GM12878 (cell line): ENCODE results near the gene CAPN14. TPM values are rescaled to one million over a fixed set of nuclear protein-coding genes. Genes with fewer than 3 reads are reported as not detected.

Experiments used
- ATAC-seq: fragments of 200-7000 bp; cut with Tn5 transposase; 3 replicates; pipeline ENCODE4 v1.9.1; 2020; ENCODE audit warnings: mild to moderate bottlenecking, moderate library complexity
- BruUV-seq: library from RNA; stranded (reverse); fragments of 400-500 nt; replicated peaks from 2 replicates; lab custom pipeline; 2021; lab: Mats Ljungman, UMichigan
- CTCF ChIA-PET: fragments of 300-600 bp; sonication (Branson Sonifier 250); formaldehyde crosslinking; extraction: SDS; loops from one replicate; lab custom pipeline; 2021; ENCODE audit warnings: inconsistent platforms; lab: Yijun Ruan, JAX
- POLR2A ChIA-PET: fragments of 350-600 bp; formaldehyde crosslinking; extraction: SDS; loops from one replicate; lab custom pipeline; 2021; ENCODE audit warnings: inconsistent platforms; lab: Charles Lee
- RAD21 ChIA-PET: fragments of 300-600 bp; sonication (Branson Sonifier 250); formaldehyde crosslinking; loops from one replicate; lab custom pipeline; 2023; ENCODE audit warnings: antibody characterized with exemption; ENCODE audit not compliant: unreplicated experiment; lab: Charles Lee
- SMC1A ChIA-PET: fragments of 300-600 bp; sonication (Branson Sonifier 250); formaldehyde crosslinking; loops from one replicate; lab custom pipeline; 2023; ENCODE audit not compliant: unreplicated experiment, uncharacterized antibody; lab: Charles Lee
- DNase-seq: peaks from one replicate; pipeline ENCODE4 v3.0.0-alpha.2; 2011; ENCODE audit warnings: low read depth, low spot score
- FAIRE-seq: peaks from 3 replicates; lab custom pipeline; 2011; peaks lifted over from hg19 to GRCh38; lab: Jason Lieb, UNC
- H2AFZ ChIP-seq: 2 replicates; pipeline ENCODE4 v1.6.0; 2011; ENCODE audit warnings: low read depth, low read length, control low read depth; ENCODE audit not compliant: control insufficient read depth
- H3K27ac ChIP-seq: 2 replicates; pipeline ENCODE4 v1.5.1; 2011; ENCODE audit warnings: control low read depth; ENCODE audit not compliant: control insufficient read depth, insufficient read depth
- H3K27me3 ChIP-seq, 2 experiments: replicated peaks in 1 of 2; 2 replicates each; pipeline versions ENCODE4 v1.6.0 to v1.6.1; 2011; ENCODE audit warnings: low read length in 1 of 2; ENCODE audit not compliant: control insufficient read depth in 2 of 2, insufficient read depth in 2 of 2
- H3K36me3 ChIP-seq, 2 experiments: 2 replicates each; pipeline ENCODE4 v1.5.1; 2011; ENCODE audit warnings: low read length in 1 of 2; ENCODE audit not compliant: control insufficient read depth in 2 of 2, insufficient read depth in 2 of 2
- H3K4me1 ChIP-seq: 2 replicates; pipeline ENCODE4 v1.6.1; 2011; ENCODE audit warnings: mild to moderate bottlenecking, low read length, moderate library complexity, mixed read lengths; ENCODE audit not compliant: control insufficient read depth, insufficient read depth
- H3K4me2 ChIP-seq: 2 replicates; pipeline ENCODE4 v1.6.0; 2011; ENCODE audit warnings: control low read depth; ENCODE audit not compliant: control insufficient read depth, insufficient read depth
- H3K4me3 ChIP-seq: fragments of 200-600 bp; sonication (generic); 2 replicates; pipeline ENCODE4 v1.5.1; 2016
- H3K79me2 ChIP-seq: 2 replicates; pipeline ENCODE4 v1.6.0; 2011; ENCODE audit warnings: low read length; ENCODE audit not compliant: control insufficient read depth, insufficient read depth
- H3K9ac ChIP-seq: 2 replicates; pipeline ENCODE4 v1.8.0; 2011; ENCODE audit warnings: low read length, control low read depth, mixed read lengths; ENCODE audit not compliant: control insufficient read depth, insufficient read depth
- H3K9me3 ChIP-seq: replicated peaks from 3 replicates; pipeline ENCODE4 v1.5.1; 2011; ENCODE audit warnings: mild to moderate bottlenecking, low read length; ENCODE audit not compliant: control insufficient read depth, insufficient read depth
- H4K20me1 ChIP-seq: 2 replicates; pipeline ENCODE4 v1.6.0; 2011; ENCODE audit not compliant: control insufficient read depth, insufficient read depth
- BHLHE40 ChIP-seq, 2 experiments: fragments of 450-650 bp in 1 of 2; IDR thresholded peaks; 2 replicates each; pipeline ENCODE4 v1.6.1; 2011 to 2017; ENCODE audit warnings: low read depth in 2 of 2, borderline replicate concordance in 1 of 2, improper control_type of control experiment in 1 of 2, low read length in 1 of 2, mild to moderate bottlenecking in 1 of 2
- DPF2 ChIP-seq: fragments of 450-650 bp; IDR thresholded peaks from 2 replicates; pipeline ENCODE4 v1.6.1; 2017; ENCODE audit warnings: mild to moderate bottlenecking
- FOXK2 ChIP-seq: fragments of 450-650 bp; IDR thresholded peaks from 2 replicates; pipeline ENCODE4 v1.6.1; 2017; ENCODE audit warnings: mild to moderate bottlenecking, moderate library complexity
- IRF4 ChIP-seq: IDR thresholded peaks from 2 replicates; pipeline ENCODE4 v1.6.1; 2011; ENCODE audit warnings: low read depth, low read length
- JUNB ChIP-seq: IDR thresholded peaks from 2 replicates; pipeline ENCODE4 v1.6.1; 2016; ENCODE audit warnings: antibody characterized with exemption, mild to moderate bottlenecking
- MYB ChIP-seq: fragments of 150-350 bp; IDR thresholded peaks from 2 replicates; pipeline ENCODE4 v1.6.1; 2014; ENCODE audit warnings: mild to moderate bottlenecking, low read depth, low read length, borderline replicate concordance
- NBN ChIP-seq: fragments of 450-650 bp; IDR thresholded peaks from 2 replicates; pipeline ENCODE4 v1.6.1; 2016
- NFXL1 ChIP-seq: fragments of 450-650 bp; IDR thresholded peaks from 2 replicates; pipeline ENCODE4 v1.6.1; 2017; ENCODE audit warnings: antibody characterized with exemption, mild to moderate bottlenecking, borderline replicate concordance
- PKNOX1 ChIP-seq: fragments of 450-650 bp; IDR thresholded peaks from 2 replicates; pipeline ENCODE4 v1.6.1; 2016; ENCODE audit warnings: mild to moderate bottlenecking
- POLR2AphosphoS5 ChIP-seq: IDR thresholded peaks from 2 replicates; pipeline ENCODE4 v1.6.1; 2011; ENCODE audit warnings: mild to moderate bottlenecking, low read length, inconsistent platforms
- RB1 ChIP-seq: fragments of 450-650 bp; formaldehyde crosslinking; IDR thresholded peaks from 2 replicates; pipeline ENCODE4 v1.6.1; 2017; ENCODE audit warnings: mild to moderate bottlenecking, borderline replicate concordance
- SMAD5 ChIP-seq: IDR thresholded peaks from 2 replicates; pipeline ENCODE4 v1.6.1; 2016; ENCODE audit warnings: antibody characterized with exemption, low read depth
- SMC3 ChIP-seq: IDR thresholded peaks from 2 replicates; pipeline ENCODE4 v1.6.1; 2011; ENCODE audit warnings: low read length, improper control_type of control experiment, borderline replicate concordance
- ZNF207 ChIP-seq: fragments of 450-650 bp; IDR thresholded peaks from 2 replicates; pipeline ENCODE4 v1.6.1; 2014; ENCODE audit warnings: antibody characterized with exemption, mild to moderate bottlenecking, borderline replicate concordance
- ZNF384 ChIP-seq: IDR thresholded peaks from 2 replicates; pipeline ENCODE4 v1.6.1; 2012; ENCODE audit warnings: low read depth, mild to moderate bottlenecking, low read length, improper control_type of control experiment, borderline replicate concordance
- WGBS: methylation state at CpG from one replicate; pipeline ENCODE4 v1.1.6; 2016; ENCODE audit warnings: low lambda C conversion rate; ENCODE audit not compliant: insufficient replicate concordance, insufficient coverage; ENCODE audit errors: missing lambda C conversion rate; 5-methylcytosine and 5-hydroxymethylcytosine counted together
- in situ Hi-C: fragments of 300-500 bp; cut with MboI; formaldehyde crosslinking; loops from 9 replicates; pipeline ENCODE4 v1.14.3; 2018; ENCODE audit warnings: mixed read lengths
- intact Hi-C: fragments of 100-400 bp; cut with micrococcal nuclease; formaldehyde crosslinking; loops from one replicate; pipeline ENCODE4 v1.14.2; 2022; ENCODE audit not compliant: unreplicated experiment
- polyA plus RNA-seq, 11 experiments: library from polyadenylated mRNA; depleted of rRNA in 4 of 11; unstranded in 6 of 11; stranded (reverse) in 5 of 11; fragments of >200 nt; fragmentation: Nextera tagmentation in 4 of 11; fragmentation: Illumina TruSeq in 1 of 11; extraction: Ambion mirVana in 4 of 11; extraction: Trizol in 1 of 11; gene quantifications; 1 replicate in 1 of 11; 2 replicates in 10 of 11; pipeline versions ENCODE4 v1.2.1 to v1.2.3, GENCODE V29; 2011 to 2016; ENCODE audit warnings: inconsistent platforms in 2 of 11, missing spikeins in 2 of 11, low read depth in 1 of 11
- total RNA-seq, 4 experiments: library from RNA; depleted of rRNA in 3 of 4; stranded (reverse); fragments of >200 nt in 3 of 4; fragmentation: Illumina TruSeq in 1 of 4; extraction: Trizol in 1 of 4; gene quantifications; 2 replicates each; pipeline versions ENCODE4 v1.2.1 to v1.2.3, GENCODE V29; 2013 to 2021
- TF ChIP-seq, protein P1 (sequence below): IDR thresholded peaks from 2 replicates; pipeline ENCODE4 v1.6.1; 2012; ENCODE audit warnings: low read depth, low read length, improper control_type of control experiment

The CAPN14 gene
- total and polyA plus RNA-seq, 10 of the 15 experiments (the other 5 are each of a cell fraction or from before 2014, with no cell fraction given), result 0.08 to 1.5 (median 1.1) TPM

- no peaks in the 10 kb centered on the region; the same call in 2 of the 3 replicates for H3K9me3 ChIP-seq
- ChIA-PET CTCF (interaction anchor here (1.0 kb wide), 1 partner anchor 105 kb away, joined by 3 read pairs; no protein-coding TSS in a partner anchor), RAD21 (interaction anchor here (0.6 kb wide), 1 partner anchor 43 kb away, joined by 5 read pairs; no protein-coding TSS in a partner anchor), SMC1A (interaction anchor here (0.9 to 1.6 kb wide), 2 partner anchors 13 to 25 kb away, joined by 3 read pairs; no protein-coding TSS in a partner anchor), POLR2A (no interaction called here)
- H3K4me1 ChIP-seq, result no peaks in the 10 kb centered on the region; the same call in 1 of the 2 replicates
- H3K36me3 ChIP-seq, result no peaks in the 10 kb centered on the region
- no peak overlapping the region for H3K4me3 ChIP-seq
- WGBS, result 7% methylated on average over 3 of the region's 3 CpGs
- H4K20me1 ChIP-seq, result no peaks in the 10 kb centered on the region
- FAIRE-seq (no peak), DNase-seq (no peak), ATAC-seq (no peak)
- intact Hi-C loops (no loop called here), in situ Hi-C loops (no loop called here)
- no peak overlapping the region for H2AFZ ChIP-seq
- no peaks in the 10 kb centered on the region for H3K27me3 ChIP-seq
- no peaks in the 10 kb centered on the region for H3K79me2 ChIP-seq
- TF ChIP-seq SMC3 (no peak), POLR2AphosphoS5 (no peak), BHLHE40 (IDR thresholded peaks at IDR 0.05; ENCODE audit: borderline replicate concordance in 1 of 2, low read depth in 2 of 2, low read length in 1 of 2) (no peak), ZNF207 (no peak), JUNB (no peak), MYB (no peak), ZNF384 (no peak), NFXL1 (no peak), RB1 (no peak), SMAD5 (no peak), PKNOX1 (no peak), NBN (no peak), FOXK2 (no peak), IRF4 (no peak), DPF2 (no peak)
- TF ChIP-seq, protein P1, sequence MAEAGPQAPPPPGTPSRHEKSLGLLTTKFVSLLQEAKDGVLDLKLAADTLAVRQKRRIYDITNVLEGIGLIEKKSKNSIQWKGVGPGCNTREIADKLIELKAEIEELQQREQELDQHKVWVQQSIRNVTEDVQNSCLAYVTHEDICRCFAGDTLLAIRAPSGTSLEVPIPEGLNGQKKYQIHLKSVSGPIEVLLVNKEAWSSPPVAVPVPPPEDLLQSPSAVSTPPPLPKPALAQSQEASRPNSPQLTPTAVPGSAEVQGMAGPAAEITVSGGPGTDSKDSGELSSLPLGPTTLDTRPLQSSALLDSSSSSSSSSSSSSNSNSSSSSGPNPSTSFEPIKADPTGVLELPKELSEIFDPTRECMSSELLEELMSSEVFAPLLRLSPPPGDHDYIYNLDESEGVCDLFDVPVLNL, result no peak
- H3K27ac ChIP-seq, result no peak overlapping the region
- no peak overlapping the region for H3K4me2 ChIP-seq
- BruUV-seq, result no TSS peak
- no peak overlapping the region for H3K9ac ChIP-seq
Measured at GRCh38 chr2:31228717-31229116, 11.4 kb upstream of the CAPN14 start.
